Gastrocnemius medialis (tissue), 4 donors: Measurements from ENCODE around the gene SNAPC2.

ENCODE experiments used
- CTCF ChIP-seq, 5 experiments: fragments of 450-650 bp in 3 of 5; fragments of 200-600 bp in 2 of 5; sonication (generic) in 2 of 5; IDR thresholded peaks in 4 of 5; conservative IDR thresholded peaks in 1 of 5; 1 replicate in 4 of 5; 2 replicates in 1 of 5; pipeline ENCODE4 v1.5.1; 2016 to 2019; ENCODE audit warnings: antibody characterized with exemption in 5 of 5, mild to moderate bottlenecking in 3 of 5, moderate library complexity in 3 of 5
- POLR2A ChIP-seq, 2 donors: fragments of 450-650 bp; IDR thresholded peaks; one replicate each; pipeline ENCODE4 v1.6.1; 2017; ENCODE audit warnings: antibody characterized with exemption in 2 of 2, mild to moderate bottlenecking in 2 of 2, moderate library complexity in 2 of 2

- TF ChIP-seq CTCF (IDR thresholded peaks at IDR 0.05 in 4 of 5, conservative IDR thresholded peaks at IDR 0.05 in 1 of 5) = no peak
- TF ChIP-seq POLR2A (IDR thresholded peaks at IDR 0.05) = no peak
These were observed 45.3 kb upstream of the SNAPC2 start for GRCh38 chr19:7874897-7875273.
